ENCODE measurements around the gene CDH13. TPM values are rescaled to one million over a fixed set of nuclear protein-coding genes. Genes with fewer than 3 reads are reported as not detected.

Gene CDH13
- total RNA-seq, 1 donor from 2014 or later, result not detected

GRCh38 chr16:83721676-83722075 lies 1094.9 kb downstream of the CDH13 start:
- H3K4me1 Mint-ChIP-seq, result no peaks in the 10 kb centered on the region
- TF ChIP-seq CTCF (IDR thresholded peaks at IDR 0.05), result no peak
- ChIA-PET POLR2A (no interaction called here), CTCF (no interaction called here)
- ATAC-seq (ENCODE audit: low read depth) (no peak), DNase-seq (no peak)
- H3K27ac Mint-ChIP-seq, result no peak overlapping the region
- H3K4me3 Mint-ChIP-seq, result no peak overlapping the region
- peaks cover 7% of the 10 kb centered on the region for H3K9me3 Mint-ChIP-seq
- intact Hi-C loops (cut with micrococcal nuclease), result no loop called here
- H3K36me3 Mint-ChIP-seq (ENCODE audit: low read depth), result no peaks in the 10 kb centered on the region
- peaks cover 9% of the 10 kb centered on the region for H3K27me3 Mint-ChIP-seq

GRCh38 chr16:83722456-83723183 lies 1095.9 kb downstream of the CDH13 start:
- no peak overlapping the region for H3K4me3 Mint-ChIP-seq
- no peaks in the 10 kb centered on the region for H3K4me1 Mint-ChIP-seq
- H3K36me3 Mint-ChIP-seq (ENCODE audit: low read depth), result no peaks in the 10 kb centered on the region
- H3K9me3 Mint-ChIP-seq, result peaks cover 7% of the 10 kb centered on the region
- POLR2A ChIA-PET, result no interaction called here
- no peak for ATAC-seq (ENCODE audit: low read depth)
- CTCF ChIA-PET, result no interaction called here
- no peak for TF ChIP-seq CTCF (IDR thresholded peaks at IDR 0.05)
- no peak for DNase-seq
- intact Hi-C loops (cut with micrococcal nuclease), result no loop called here
- peaks cover 5% of the 10 kb centered on the region for H3K27me3 Mint-ChIP-seq
- H3K27ac Mint-ChIP-seq, result no peak overlapping the region

- Mint-ChIP-seq H3K36me3 (ENCODE audit: low read depth) (no peaks in the 10 kb centered on the region), H3K27me3 (peaks cover 5% of the 10 kb centered on the region), H3K27ac (no peak overlapping the region), H3K4me3 (no peak overlapping the region), H3K4me1 (no peaks in the 10 kb centered on the region), H3K9me3 (peaks cover 7% of the 10 kb centered on the region)
- intact Hi-C loops (cut with micrococcal nuclease), result no loop called here
- no peak for TF ChIP-seq CTCF (IDR thresholded peaks at IDR 0.05)
- POLR2A ChIA-PET, result no interaction called here
- DNase-seq, result no peak
- no peak for ATAC-seq (ENCODE audit: low read depth)
- CTCF ChIA-PET, result no interaction called here
Observed at GRCh38 chr16:83723244-83723643, 1096.5 kb downstream of the CDH13 start.

GRCh38 chr16:83723901-83724300 lies 1097.1 kb downstream of the CDH13 start:
- peaks cover 7% of the 10 kb centered on the region for H3K9me3 Mint-ChIP-seq
- H3K4me1 Mint-ChIP-seq, result no peaks in the 10 kb centered on the region
- CTCF ChIA-PET, result no interaction called here
- POLR2A ChIA-PET, result no interaction called here
- no peak for TF ChIP-seq CTCF (IDR thresholded peaks at IDR 0.05)
- no peak overlapping the region for H3K27ac Mint-ChIP-seq
- H3K27me3 Mint-ChIP-seq, result peaks cover 2% of the 10 kb centered on the region
- H3K4me3 Mint-ChIP-seq, result no peak overlapping the region
- ATAC-seq (ENCODE audit: low read depth) (no peak), DNase-seq (no peak)
- intact Hi-C loops (cut with micrococcal nuclease), result no loop called here
- no peaks in the 10 kb centered on the region for H3K36me3 Mint-ChIP-seq (ENCODE audit: low read depth)

- Mint-ChIP-seq H3K36me3 (ENCODE audit: low read depth) (no peaks in the 10 kb centered on the region), H3K9me3 (peaks cover 7% of the 10 kb centered on the region), H3K4me3 (no peak overlapping the region), H3K27ac (no peak overlapping the region), H3K27me3 (peaks cover 2% of the 10 kb centered on the region), H3K4me1 (no peaks in the 10 kb centered on the region)
- CTCF ChIA-PET, result no interaction called here
- TF ChIP-seq CTCF (IDR thresholded peaks at IDR 0.05), result no peak
- POLR2A ChIA-PET, result no interaction called here
- intact Hi-C loops (cut with micrococcal nuclease), result no loop called here
- ATAC-seq (ENCODE audit: low read depth) (no peak), DNase-seq (no peak)
Observed at GRCh38 chr16:83724585-83724984, 1097.8 kb downstream of the CDH13 start.

All from activated B cell treated with CpG ODN at 0.5 μM for 24 hours (primary cell).